ENCODE measurements around the gene TADA2B.
A peak's percentile ranks its signal among the peaks of the same experiment; 100 is the strongest.
"Not testable (repeated sequence)": the region's sequence is repeated elsewhere in the genome, so short reads cannot be mapped to it uniquely, and the experiment has no call there.

The TADA2B gene

DNA sequence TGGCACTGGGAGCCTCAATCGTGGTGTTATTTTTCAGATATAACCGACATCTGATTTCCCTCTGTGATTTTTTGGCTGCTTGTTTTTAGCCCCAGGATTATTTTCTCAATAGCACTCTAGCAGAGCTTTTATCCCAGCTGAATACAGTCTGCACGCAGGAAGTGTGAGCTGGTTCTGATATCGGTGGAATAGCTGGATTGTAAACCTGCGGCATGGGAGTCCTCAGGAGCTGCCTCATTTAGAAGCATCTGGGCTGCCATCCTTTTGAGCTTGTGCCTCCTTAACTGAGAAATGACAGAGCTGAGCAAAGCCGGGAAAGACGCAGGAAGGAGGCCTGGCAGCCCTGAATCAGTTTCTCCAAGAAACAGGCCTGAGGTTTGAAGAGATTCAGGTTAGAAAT is 53.1 kb downstream of the TADA2B start:
- H3K27ac ChIP-seq: no peak overlapping the region
- POLR2A ChIA-PET (ENCODE audit: low non-redundant PET): no interaction called here
- CTCF ChIA-PET: interaction anchor here (0.6 kb wide), 1 partner anchor 1186 kb away, joined by 3 read pairs; no protein-coding TSS in a partner anchor
- TF ChIP-seq, protein P1, sequence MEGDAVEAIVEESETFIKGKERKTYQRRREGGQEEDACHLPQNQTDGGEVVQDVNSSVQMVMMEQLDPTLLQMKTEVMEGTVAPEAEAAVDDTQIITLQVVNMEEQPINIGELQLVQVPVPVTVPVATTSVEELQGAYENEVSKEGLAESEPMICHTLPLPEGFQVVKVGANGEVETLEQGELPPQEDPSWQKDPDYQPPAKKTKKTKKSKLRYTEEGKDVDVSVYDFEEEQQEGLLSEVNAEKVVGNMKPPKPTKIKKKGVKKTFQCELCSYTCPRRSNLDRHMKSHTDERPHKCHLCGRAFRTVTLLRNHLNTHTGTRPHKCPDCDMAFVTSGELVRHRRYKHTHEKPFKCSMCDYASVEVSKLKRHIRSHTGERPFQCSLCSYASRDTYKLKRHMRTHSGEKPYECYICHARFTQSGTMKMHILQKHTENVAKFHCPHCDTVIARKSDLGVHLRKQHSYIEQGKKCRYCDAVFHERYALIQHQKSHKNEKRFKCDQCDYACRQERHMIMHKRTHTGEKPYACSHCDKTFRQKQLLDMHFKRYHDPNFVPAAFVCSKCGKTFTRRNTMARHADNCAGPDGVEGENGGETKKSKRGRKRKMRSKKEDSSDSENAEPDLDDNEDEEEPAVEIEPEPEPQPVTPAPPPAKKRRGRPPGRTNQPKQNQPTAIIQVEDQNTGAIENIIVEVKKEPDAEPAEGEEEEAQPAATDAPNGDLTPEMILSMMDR (conservative IDR thresholded peaks at IDR 0.05; ENCODE audit: low read depth): no peak
- DNase-seq (ENCODE audit: low spot score): no peak

- DNase-seq (ENCODE audit: low spot score): peak; percentile 27
- H3K27ac ChIP-seq: no peak overlapping the region
- ChIA-PET CTCF (interaction anchor here (0.6 kb wide), 4 partner anchors 60 to 306 kb away, joined by 3 to 5 read pairs (median 4); no protein-coding TSS in a partner anchor), POLR2A (ENCODE audit: low non-redundant PET) (no interaction called here)
- TF ChIP-seq, protein P1 (conservative IDR thresholded peaks at IDR 0.05; ENCODE audit: low read depth): peak; percentile 40
Observed at GRCh38 chr4:7101692-7102515, 58.7 kb downstream of the TADA2B start.

DNA sequence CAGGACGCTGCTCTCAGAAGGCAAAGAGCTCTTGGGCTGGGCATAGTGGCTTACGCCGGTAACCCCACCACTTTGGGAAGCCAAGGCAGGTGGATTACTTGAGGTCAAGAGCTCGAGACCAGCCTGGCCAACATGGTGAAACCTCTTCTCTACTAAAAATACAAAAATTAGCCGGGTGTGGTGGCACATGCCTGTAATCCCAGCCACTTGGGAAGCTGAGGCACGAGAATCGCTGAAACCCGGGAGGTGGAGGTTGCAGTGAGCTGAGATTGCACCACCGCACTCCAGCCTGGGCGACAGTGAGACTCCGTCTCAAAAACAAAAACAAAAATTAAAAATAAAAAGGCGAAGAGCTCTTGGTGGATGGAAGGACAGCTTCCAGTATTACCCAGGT is 59.3 kb downstream of the TADA2B start:
- DNase-seq (ENCODE audit: low spot score); POLR2A ChIA-PET (ENCODE audit: low non-redundant PET): not testable (repeated sequence)
- peak overlapping the region; percentile 64 for H3K27ac ChIP-seq
- CTCF ChIA-PET: interaction anchor here (0.6 kb wide), 3 partner anchors 9 to 199 kb away, joined by 3 to 5 read pairs (median 3); no protein-coding TSS in a partner anchor

- TF ChIP-seq, protein P1 (conservative IDR thresholded peaks at IDR 0.05; ENCODE audit: low read depth): peak; percentile 20; the same call in 1 of the 2 replicates
- ChIA-PET POLR2A (ENCODE audit: low non-redundant PET) (no interaction called here), CTCF (interaction anchor here (0.6 kb wide), 1 partner anchor 9 kb away, joined by 3 read pairs; no protein-coding TSS in a partner anchor)
- DNase-seq (ENCODE audit: low spot score): peak; percentile 93
- H3K27ac ChIP-seq: peak overlapping the region; percentile 64
Observed at GRCh38 chr4:7103031-7103606, 59.9 kb downstream of the TADA2B start.

GRCh38 chr4:7103607-7104365 is 60.6 kb downstream of the TADA2B start:
- peak; percentile 9 for DNase-seq (ENCODE audit: low spot score)
- peak overlapping the region; percentile 64 for H3K27ac ChIP-seq
- ChIA-PET CTCF (no interaction called here), POLR2A (ENCODE audit: low non-redundant PET) (no interaction called here)
- TF ChIP-seq, protein P1 (conservative IDR thresholded peaks at IDR 0.05; ENCODE audit: low read depth): no peak

DNA sequence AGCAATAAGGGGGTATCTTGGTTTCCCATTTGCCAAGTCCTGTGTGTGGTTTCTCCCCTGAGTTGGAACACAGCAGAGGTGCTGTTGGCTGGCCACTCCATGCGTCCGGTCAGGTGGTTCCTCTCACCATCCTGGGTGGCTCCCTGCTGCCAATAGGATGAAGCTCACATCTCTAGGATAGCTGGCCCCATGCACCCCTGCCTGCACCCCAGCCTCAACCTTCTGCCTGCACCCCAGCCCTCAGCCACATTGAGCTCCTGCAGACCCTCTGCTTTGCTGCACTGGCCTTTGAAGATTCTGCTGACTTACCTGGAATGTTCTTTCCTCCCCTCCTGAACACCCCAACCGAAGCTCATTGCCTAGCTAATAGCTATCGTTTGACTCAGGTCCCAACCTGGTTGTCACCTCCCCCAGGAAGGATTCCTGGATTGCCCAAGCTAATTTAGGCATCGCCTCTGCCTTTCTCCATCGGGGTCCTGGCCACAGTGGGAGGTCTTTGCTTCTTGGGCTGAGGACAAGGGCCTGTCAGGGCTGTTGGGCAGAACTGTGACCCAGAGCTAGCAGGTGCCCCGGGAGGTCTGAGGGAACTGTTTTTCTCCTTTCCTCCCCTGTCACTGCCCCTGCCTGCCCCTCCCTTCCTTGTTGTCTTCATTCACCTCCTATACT is 61.3 kb downstream of the TADA2B start:
- H3K27ac ChIP-seq: no peak overlapping the region
- ChIA-PET POLR2A (ENCODE audit: low non-redundant PET) (no interaction called here), CTCF (no interaction called here)
- TF ChIP-seq, protein P1 (conservative IDR thresholded peaks at IDR 0.05; ENCODE audit: low read depth): no peak
- DNase-seq (ENCODE audit: low spot score): no peak

All from RWPE1 (cell line).